Heart left ventricle (tissue), 16 donors: ENCODE results near the gene RBX1. TPM values are rescaled to one million over a fixed set of nuclear protein-coding genes. Genes with fewer than 3 reads are reported as not detected.
"Not testable (repeated sequence)": the region's sequence is repeated elsewhere in the genome, so short reads cannot be mapped to it uniquely, and the experiment has no call there.

Experiments used
- ATAC-seq, 4 donors: fragments of 200-7000 bp; cut with Tn5 transposase; one replicate each; pipeline ENCODE4 v1.9.1; 2020 to 2022; ENCODE audit warnings: moderate library complexity in 4 of 4, mild to moderate bottlenecking in 3 of 4, moderate number of reproducible peaks in 1 of 4
- DNase-seq, 5 donors: peaks; one replicate each; pipeline ENCODE4 v3.0.0-alpha.2; 2020
- H3K27ac ChIP-seq, 12 donors: fragments of 200-600 bp; sonication (generic) in 4 of 12; one replicate each; pipeline versions ENCODE4 v1.5.0 to v1.8.0; 2016 to 2022; ENCODE audit warnings: mild to moderate bottlenecking in 2 of 12
- H3K27me3 ChIP-seq, 9 donors: fragments of 200-600 bp; sonication (generic) in 2 of 9; one replicate each; pipeline versions ENCODE4 v1.5.1 to v1.8.0; 2016 to 2022; ENCODE audit warnings: mild to moderate bottlenecking in 3 of 9
- H3K36me3 ChIP-seq, 9 donors: fragments of 200-600 bp; sonication (generic) in 2 of 9; one replicate each; pipeline versions ENCODE4 v1.5.0 to v1.8.0; 2018 to 2022; ENCODE audit warnings: mild to moderate bottlenecking in 2 of 9
- H3K4me1 ChIP-seq, 12 donors: fragments of 200-600 bp; sonication (generic) in 4 of 12; one replicate each; pipeline versions ENCODE4 v1.5.0 to v1.8.0; 2016 to 2022; ENCODE audit warnings: mild to moderate bottlenecking in 3 of 12
- H3K4me3 ChIP-seq, 12 donors: fragments of 200-600 bp; sonication (generic) in 4 of 12; one replicate each; pipeline versions ENCODE4 v1.5.0 to v1.8.0; 2017 to 2022; ENCODE audit warnings: mild to moderate bottlenecking in 9 of 12, moderate library complexity in 4 of 12
- H3K9me3 ChIP-seq, 12 donors: fragments of 200-600 bp; sonication (generic) in 4 of 12; one replicate each; pipeline versions ENCODE4 v1.5.0 to v1.8.0; 2016 to 2022; ENCODE audit warnings: mild to moderate bottlenecking in 1 of 12
- CTCF ChIP-seq, 12 donors: fragments of 200-600 bp; sonication (generic) in 4 of 12; IDR thresholded peaks; one replicate each; pipeline versions ENCODE4 v1.5.0 to v1.8.0; 2018 to 2022; ENCODE audit warnings: antibody characterized with exemption in 12 of 12, mild to moderate bottlenecking in 5 of 12
- POLR2A ChIP-seq, 2 donors: fragments of 450-650 bp; IDR thresholded peaks; one replicate each; pipeline ENCODE4 v1.6.1; 2017; ENCODE audit warnings: antibody characterized with exemption in 2 of 2, mild to moderate bottlenecking in 2 of 2, moderate library complexity in 2 of 2
- WGBS, 4 donors: extraction: QIAGEN DNeasy Blood & Tissue Kit in 2 of 4; methylation state at CpG; one replicate each; pipeline versions ENCODE4 v1.1.5 to v1.1.7; 2013 to 2018; 5-methylcytosine and 5-hydroxymethylcytosine counted together
- intact Hi-C, 10 donors: fragments of 100-400 bp; cut with DNase I; formaldehyde crosslinking; loops; one replicate each; pipeline versions ENCODE4 v1.11.1 to v1.14.2; 2022
- polyA plus RNA-seq, 2 donors: library from polyadenylated mRNA; stranded (reverse); fragments of 200-250 nt; gene quantifications; one replicate each; pipeline ENCODE4 v1.2.3, GENCODE V29; 2013
- total RNA-seq, 9 donors: library from RNA; depleted of rRNA in 2 of 9; stranded (reverse); fragments of >200 nt in 2 of 9; fragmentation: NEBNext Ultra II Directional in 3 of 9; extraction: Animal tissue kit (Norgen Biotek cat#: 25700) in 3 of 9; gene quantifications; one replicate each; pipeline versions ENCODE4 v1.1.0 to v1.2.4, GENCODE V29; 2016 to 2023
- donor health status: ischemic (EF 13 %, LVEDD 7.1; RV severe dilation, severe dysfunction).
- donor health status: healthy with polysubstance abuse.
- donor health status: DM: no; HTN: yes; CAD: no.
- donor health status: DM: no; HTN: no; CAD: no.
- donor health status: ischemic (EF 25% LVEDD 6.9; RV normal size, moderate dysfunction).
- donor health status: ischemic (EF 25% LVEDD 5.7; RV mildly dilated, moderate dysfunction).
- donor health status: healthy.
- donor health status: DM: yes; HTN: yes; CAD: no.
- donor health status: ischemic (EF 35%, LVEDD 5.7; RV mildly dilated, moderate dysfunction).
- donor health status: nonischemic (EF 11% LVEDD 7.7; RV severe dilation, severe dysfunction).
- donor health status: DM: yes; HTN: yes; CAD: no.
- donor health status: PGD.
- donor health status: ischemic (EF 29% LVEDD 5.4; RV normal size, mild dysfunction).
- donor health status: nonischemic (EF 23%, LVEDD 6.1; RV moderate dilation, normal function).

RBX1 gene
- total and polyA plus RNA-seq, 11 donors, result 44.1 to 119 (median 60.8) TPM

- intact Hi-C loops, result no loop called here
- DNase-seq, result no peak
- WGBS, 4 donors, result 87 to 93% (median 89%) methylated on average over 7 of the region's 7 CpGs
- Histone ChIP-seq H3K9me3 (peaks cover 0 to 6% (median 0%) of the 10 kb centered on the region in 12 donors), H3K27me3 (peaks cover 0 to 6% (median 0%) of the 10 kb centered on the region in 9 donors), H3K27ac (no peak overlapping the region), H3K4me1 (no peaks in the 10 kb centered on the region), H3K36me3 (no peaks in the 10 kb centered on the region), H3K4me3 (no peak overlapping the region)
- no peak for ATAC-seq
- no peak for TF ChIP-seq CTCF (IDR thresholded peaks at IDR 0.05)
- TF ChIP-seq POLR2A (IDR thresholded peaks at IDR 0.05), result no peak
These were observed 46.3 kb downstream of the RBX1 start for GRCh38 chr22:40997520-40997919.

- intact Hi-C loops, result no loop called here
- no peak for ATAC-seq
These were observed 48.9 kb downstream of the RBX1 start for GRCh38 chr22:41000040-41000565.

GRCh38 chr22:41000941-41001721, 50.0 kb downstream of the RBX1 start:
- ATAC-seq (no peak), DNase-seq (no peak)
- Histone ChIP-seq H3K27ac (no peak overlapping the region), H3K4me1 (no peaks in the 10 kb centered on the region), H3K9me3 (peaks cover 0 to 6% (median 0%) of the 10 kb centered on the region in 12 donors), H3K27me3 (no peaks in the 10 kb centered on the region), H3K4me3 (no peak overlapping the region), H3K36me3 (no peaks in the 10 kb centered on the region)
- TF ChIP-seq POLR2A (IDR thresholded peaks at IDR 0.05) (no peak), CTCF (IDR thresholded peaks at IDR 0.05) (no peak)
- WGBS, 4 donors, result 81 to 86% (median 85%) methylated on average over 9 of the region's 9 CpGs
- intact Hi-C loops, result no loop called here

More at GRCh38 chr22:41000040-41000565, 48.9 kb downstream of the RBX1 start:
- Histone ChIP-seq H3K4me3 (no peak overlapping the region), H3K27ac (no peak overlapping the region), H3K27me3 (no peaks in the 10 kb centered on the region), H3K36me3 (no peaks in the 10 kb centered on the region), H3K9me3 (peaks cover 0 to 6% (median 0%) of the 10 kb centered on the region in 12 donors), H3K4me1 (no peaks in the 10 kb centered on the region)
- WGBS, 4 donors, result 85 to 91% (median 89%) methylated on average over 2 of the region's 2 CpGs
- TF ChIP-seq CTCF (IDR thresholded peaks at IDR 0.05) (no peak), POLR2A (IDR thresholded peaks at IDR 0.05) (no peak)
- DNase-seq, result no peak

- Histone ChIP-seq H3K27ac (no peak overlapping the region), H3K36me3 (no peaks in the 10 kb centered on the region), H3K4me3 (no peak overlapping the region), H3K4me1 (no peaks in the 10 kb centered on the region), H3K27me3 (no peaks in the 10 kb centered on the region), H3K9me3 (peaks cover 0 to 6% (median 0%) of the 10 kb centered on the region in 12 donors)
- no peak for TF ChIP-seq CTCF (IDR thresholded peaks at IDR 0.05)
- no peak for TF ChIP-seq POLR2A (IDR thresholded peaks at IDR 0.05)
- 65 to 79% (median 73%) methylated on average over 1 of the region's 1 CpG for WGBS, 4 donors
- intact Hi-C loops, result no loop called here
- DNase-seq, result no peak
- ATAC-seq, result no peak
These were observed 50.5 kb downstream of the RBX1 start for GRCh38 chr22:41001722-41002122.

GRCh38 chr22:41002386-41002785, 51.2 kb downstream of the RBX1 start:
- WGBS, 4 donors, result 93 to 96% (median 95%) methylated on average over 11 of the region's 11 CpGs
- H3K36me3 ChIP-seq, intact Hi-C loops: not testable (repeated sequence)

More at GRCh38 chr22:41002386-41002785, 51.2 kb downstream of the RBX1 start:
- H3K27ac ChIP-seq, H3K4me3 ChIP-seq, DNase-seq, H3K4me1 ChIP-seq, H3K9me3 ChIP-seq, ATAC-seq, H3K27me3 ChIP-seq: not testable (repeated sequence)
